NCI-H1105 (cell line): ENCODE results near the gene ACTMAP.

Experiments used
- DNase-seq: peaks from one replicate; lab custom pipeline; 2025; lab: John Stamatoyannopoulos, UW

ACTMAP gene

GRCh38 chr19:40718774-40719391 lies 31.4 kb downstream of the ACTMAP start:
- DNase-seq, result no peak

GRCh38 chr19:40717880-40718773 lies 32.1 kb downstream of the ACTMAP start:
- DNase-seq, result no peak

GRCh38 chr19:40717325-40717879 lies 32.9 kb downstream of the ACTMAP start:
- no peak for DNase-seq

- DNase-seq, result peak; percentile 97
Measured at GRCh38 chr19:40716482-40717324, 33.6 kb downstream of the ACTMAP start, which contains the start of the genes COQ8B and ITPKC. COQ8B (minus strand) TSS chr19:40716886; CDS start chr19:40714632, 2,254 bp downstream. ITPKC (plus strand) TSS chr19:40717112; CDS start chr19:40717136, 24 bp downstream.

GRCh38 chr19:40716031-40716481 lies 34.2 kb downstream of the ACTMAP start:
- DNase-seq, result no peak

GRCh38 chr19:40714441-40715299 lies 35.6 kb downstream of the ACTMAP start:
- DNase-seq, result peak; percentile 95

- no peak for DNase-seq
Measured at GRCh38 chr19:40713939-40714338, 36.3 kb downstream of the ACTMAP start.

- DNase-seq, result no peak
Measured at GRCh38 chr19:40709817-40710216, 40.5 kb downstream of the ACTMAP start.

- DNase-seq, result no peak
Measured at GRCh38 chr19:40707615-40708014, 42.7 kb downstream of the ACTMAP start.

GRCh38 chr19:40705950-40706619 lies 44.2 kb downstream of the ACTMAP start:
- no peak for DNase-seq

- DNase-seq, result no peak
Measured at GRCh38 chr19:40705362-40705651, 45.0 kb downstream of the ACTMAP start.

GRCh38 chr19:40704491-40705361 lies 45.6 kb downstream of the ACTMAP start:
- DNase-seq, result no peak

GRCh38 chr19:40703029-40703755 lies 47.1 kb downstream of the ACTMAP start:
- no peak for DNase-seq

GRCh38 chr19:40702337-40703012 lies 47.8 kb downstream of the ACTMAP start:
- DNase-seq, result no peak

- no peak for DNase-seq
Measured at GRCh38 chr19:40701758-40702157, 48.5 kb downstream of the ACTMAP start.

GRCh38 chr19:40700083-40700482 lies 50.2 kb downstream of the ACTMAP start:
- no peak for DNase-seq

- no peak for DNase-seq
Measured at GRCh38 chr19:40697007-40697406, 53.3 kb downstream of the ACTMAP start.

- DNase-seq, result no peak
Measured at GRCh38 chr19:40695881-40696280, 54.4 kb downstream of the ACTMAP start.
